NT2/D1 (cell line): ENCODE data around the gene BPNT1.
A peak's percentile ranks its signal among the peaks of the same experiment; 100 is the strongest.
"Not testable (repeated sequence)": the region's sequence is repeated elsewhere in the genome, so short reads cannot be mapped to it uniquely, and the experiment has no call there.

Experiments
- DNase-seq: peaks from one replicate; pipeline ENCODE4 v3.0.0-alpha.2; 2011; ENCODE audit warnings: low read depth, low spot score
- H3K27me3 ChIP-seq: 2 replicates; pipeline ENCODE4 v1.6.0; 2011; ENCODE audit warnings: mild to moderate bottlenecking; ENCODE audit not compliant: insufficient read length, insufficient read depth
- H3K36me3 ChIP-seq: 2 replicates; pipeline ENCODE4 v1.6.1; 2011; ENCODE audit warnings: mild to moderate bottlenecking, low read length, mixed read lengths; ENCODE audit not compliant: insufficient read depth, insufficient read length
- H3K4me1 ChIP-seq: 2 replicates; pipeline ENCODE4 v1.5.1; 2011; ENCODE audit not compliant: insufficient read depth, insufficient read length
- H3K4me3 ChIP-seq: 2 replicates; pipeline ENCODE4 v1.5.1; 2011; ENCODE audit warnings: low read depth; ENCODE audit not compliant: insufficient read length
- H3K9ac ChIP-seq: 2 replicates; pipeline ENCODE4 v1.6.0; 2011; ENCODE audit warnings: low read depth; ENCODE audit not compliant: insufficient read length
- H3K9me3 ChIP-seq: 2 replicates; pipeline ENCODE4 v1.5.1; 2011; ENCODE audit warnings: mild to moderate bottlenecking, low read length; ENCODE audit not compliant: insufficient read depth
- SUZ12 ChIP-seq: IDR thresholded peaks from 2 replicates; pipeline ENCODE4 v1.6.1; 2011; ENCODE audit not compliant: insufficient read length, insufficient read depth; ENCODE audit errors: extremely low read depth
- YY1 ChIP-seq: IDR thresholded peaks from 2 replicates; pipeline ENCODE4 v1.6.1; 2011; ENCODE audit not compliant: insufficient read length, insufficient read depth
- ZNF274 ChIP-seq: IDR thresholded peaks from 2 replicates; pipeline ENCODE4 v1.6.1; 2011; ENCODE audit warnings: mild to moderate bottlenecking, low read depth, low read length

BPNT1 gene

DNA sequence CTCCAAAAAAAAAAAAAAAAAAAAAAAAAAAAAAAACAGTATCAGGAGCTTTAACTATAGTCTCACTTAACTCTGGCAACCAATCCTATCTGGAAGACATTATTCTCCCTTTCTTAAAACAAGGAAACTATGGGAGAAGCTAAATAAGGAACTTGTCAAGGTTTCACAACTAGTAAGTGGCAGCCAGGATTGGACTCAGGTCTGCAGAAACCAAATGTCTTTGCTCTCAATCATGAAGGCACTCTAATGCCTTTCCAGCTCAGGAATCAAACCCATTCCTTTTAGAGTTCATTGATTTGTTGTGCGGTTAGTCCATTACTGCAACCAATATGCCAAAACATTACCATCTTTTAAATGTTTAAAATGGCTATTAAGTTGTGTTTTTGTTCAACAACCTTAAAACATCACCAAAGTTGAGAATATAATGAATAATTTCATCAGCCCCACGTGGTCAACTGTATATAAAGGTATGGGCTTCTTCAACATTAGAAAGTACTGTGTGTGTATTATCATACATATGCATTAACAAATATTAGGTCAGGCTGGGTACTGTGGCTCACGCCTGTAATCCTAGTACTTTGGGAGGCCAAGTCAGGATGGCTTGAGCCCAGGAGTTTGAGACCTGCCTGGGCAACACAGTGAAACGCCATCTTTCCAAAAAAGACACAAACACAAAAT, 44.8 kb downstream of the BPNT1 start:
- DNase-seq = no peak
- peak overlapping the region; percentile 98 for H3K9ac ChIP-seq
- TF ChIP-seq SUZ12 (no peak), ZNF274 (no peak), YY1 (no peak)

DNA sequence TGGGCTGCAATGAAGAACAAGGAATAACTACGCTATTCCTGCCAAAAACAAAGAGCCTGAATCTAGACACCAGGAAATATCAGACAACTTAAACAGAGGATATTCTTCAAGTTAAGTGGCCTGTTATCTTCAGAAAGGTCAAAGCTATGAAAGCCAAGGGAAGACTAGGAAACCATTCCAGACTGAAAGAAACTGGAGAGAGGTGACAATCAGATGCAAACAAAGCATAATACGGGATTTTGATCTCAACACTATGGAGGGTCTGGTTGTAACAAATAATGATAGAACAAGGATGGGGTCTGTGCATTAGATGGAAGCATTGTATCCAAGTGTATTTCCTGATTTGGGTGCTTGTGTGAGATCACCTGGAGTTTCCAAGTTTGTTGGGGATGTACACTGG, 45.9 kb downstream of the BPNT1 start:
- Histone ChIP-seq H3K36me3 (peaks cover 25% of the 10 kb centered on the region), H3K4me3 (no peak overlapping the region), H3K4me1 (no peaks in the 10 kb centered on the region), H3K9ac (no peak overlapping the region), H3K9me3 (no peaks in the 10 kb centered on the region), H3K27me3 (no peaks in the 10 kb centered on the region)
- no peak for TF ChIP-seq ZNF274
- no peak for TF ChIP-seq YY1
- no peak for DNase-seq

More for the DNA sequence above, 44.8 kb downstream of the BPNT1 start:
- no peaks in the 10 kb centered on the region for H3K27me3 ChIP-seq
- H3K9me3 ChIP-seq = no peaks in the 10 kb centered on the region
- H3K4me1 ChIP-seq = no peaks in the 10 kb centered on the region
- peak overlapping the region; percentile 100 for H3K4me3 ChIP-seq
- peaks cover 15% of the 10 kb centered on the region for H3K36me3 ChIP-seq

DNA sequence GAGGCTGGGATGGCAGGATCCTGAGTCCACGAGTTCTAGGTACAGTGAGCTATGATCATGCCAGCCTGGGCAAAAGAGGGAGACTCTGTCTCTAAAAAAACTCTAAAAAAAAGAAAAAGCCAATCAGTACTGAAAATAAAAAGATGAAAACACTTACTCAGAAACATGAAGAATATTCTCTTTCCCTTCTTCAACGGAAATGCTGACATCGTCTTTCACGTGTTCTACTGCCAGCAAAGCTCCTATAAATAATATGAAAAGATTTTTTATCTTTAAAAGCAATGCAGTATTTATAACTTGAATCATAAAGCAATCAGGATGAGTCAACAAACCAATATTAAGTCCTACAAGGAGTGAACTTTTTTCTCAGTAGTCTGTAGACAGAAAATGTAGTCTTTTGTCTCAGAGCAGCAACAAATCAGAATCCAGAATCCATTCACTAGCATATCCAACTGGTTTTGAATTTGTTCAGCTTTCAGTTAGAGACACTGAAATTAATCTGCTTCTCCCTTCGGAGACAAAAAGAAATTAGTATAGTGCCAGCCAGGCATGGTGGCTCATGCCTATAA, 49.5 kb downstream of the BPNT1 start:
- Histone ChIP-seq H3K9me3 (no peaks in the 10 kb centered on the region), H3K36me3 (peaks cover 34% of the 10 kb centered on the region), H3K4me1 (no peaks in the 10 kb centered on the region), H3K9ac (no peak overlapping the region), H3K27me3 (no peaks in the 10 kb centered on the region), H3K4me3 (no peak overlapping the region)
- no peak for TF ChIP-seq SUZ12
- no peak for TF ChIP-seq YY1
- TF ChIP-seq ZNF274 = no peak
- no peak for DNase-seq

DNA sequence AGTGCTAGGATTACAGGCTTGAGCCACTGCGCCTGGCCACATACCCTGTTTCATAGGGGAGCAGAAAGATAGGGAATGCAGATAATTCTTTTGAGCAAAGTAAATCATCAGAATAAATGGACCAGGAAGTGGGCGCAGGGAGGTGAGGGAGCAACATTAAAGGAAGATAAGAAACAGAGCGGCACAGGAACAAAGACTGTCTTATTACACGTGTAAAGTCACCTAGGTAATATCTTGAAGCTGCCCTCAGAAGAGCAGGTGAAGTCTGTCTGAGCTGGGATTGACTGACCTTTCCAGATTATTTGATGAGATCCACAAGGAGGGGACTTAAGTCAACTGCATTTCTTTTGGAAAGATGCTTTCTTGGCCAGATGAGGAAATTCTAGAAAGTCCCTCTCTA, 50.9 kb downstream of the BPNT1 start:
- Histone ChIP-seq H3K27me3 (no peaks in the 10 kb centered on the region), H3K9ac (no peak overlapping the region), H3K4me1 (no peaks in the 10 kb centered on the region), H3K36me3 (peaks cover 30% of the 10 kb centered on the region), H3K4me3 (no peak overlapping the region), H3K9me3 (no peaks in the 10 kb centered on the region)
- TF ChIP-seq YY1 (no peak), SUZ12 (no peak), ZNF274 (no peak)
- no peak for DNase-seq

DNA sequence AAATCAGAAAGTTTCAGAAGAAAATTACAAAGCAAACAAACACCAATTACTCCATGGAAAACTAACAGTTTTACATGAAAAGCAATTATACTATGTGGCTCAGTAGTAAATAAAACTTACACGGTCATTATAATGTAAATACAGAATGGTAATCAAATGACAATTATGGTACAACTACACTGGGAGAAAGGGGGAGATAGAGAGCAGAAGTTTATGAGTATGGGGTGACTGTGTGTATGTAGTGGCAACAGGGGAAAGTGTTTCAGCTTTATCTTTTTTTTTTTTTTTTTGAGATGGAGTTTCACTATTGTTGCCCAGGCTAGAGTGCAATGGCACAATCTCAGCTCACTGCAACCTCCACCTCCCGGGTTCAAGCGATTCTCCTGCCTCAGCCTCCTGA, 51.8 kb downstream of the BPNT1 start:
- DNase-seq = not testable (repeated sequence)
- peaks cover 34% of the 10 kb centered on the region for H3K36me3 ChIP-seq

DNA sequence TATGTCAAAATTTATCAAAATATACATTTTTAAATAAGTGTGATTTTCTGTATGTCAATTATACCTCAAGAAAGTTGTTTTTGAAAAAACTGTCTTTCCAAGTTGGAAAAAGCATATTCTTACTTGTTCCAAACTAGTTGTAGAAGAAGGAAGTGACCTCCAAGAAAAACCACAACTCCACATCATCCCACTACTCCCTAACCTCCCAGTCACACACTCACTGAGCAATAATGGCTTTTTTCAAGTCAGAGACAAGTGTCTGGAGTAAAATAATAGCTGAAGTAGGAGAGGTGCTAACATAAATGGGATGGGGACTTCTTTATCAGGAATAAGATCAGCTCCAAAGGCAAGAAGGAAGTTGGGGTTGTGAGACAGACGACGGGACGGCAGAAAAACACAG, 56.7 kb downstream of the BPNT1 start:
- no peak for TF ChIP-seq YY1
- TF ChIP-seq SUZ12 = no peak
- TF ChIP-seq ZNF274 = no peak
- Histone ChIP-seq H3K4me3 (no peak overlapping the region), H3K36me3 (peaks cover 46% of the 10 kb centered on the region)

More for the DNA sequence above, 51.8 kb downstream of the BPNT1 start:
- not testable (repeated sequence) for H3K4me3 ChIP-seq, H3K4me1 ChIP-seq, H3K9ac ChIP-seq, H3K9me3 ChIP-seq, H3K27me3 ChIP-seq

DNA sequence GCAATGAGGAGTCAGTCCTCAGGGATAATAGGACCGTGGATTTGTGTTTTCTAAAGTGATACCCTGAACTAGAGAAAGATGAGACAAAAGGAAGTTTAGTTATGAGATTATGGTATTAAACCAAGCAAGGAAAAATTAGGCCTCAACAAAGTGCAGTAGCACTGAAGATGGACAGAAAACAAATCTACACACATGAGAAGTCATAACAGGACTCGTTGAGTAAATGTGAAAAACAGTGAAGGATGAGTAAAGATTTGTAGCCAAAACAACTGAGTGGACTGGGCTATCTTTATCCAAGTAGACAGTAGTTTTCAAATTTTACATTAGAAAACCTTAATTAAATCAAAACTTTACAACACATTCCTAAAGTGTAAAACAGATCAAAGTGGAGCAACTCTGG, 58.3 kb downstream of the BPNT1 start:
- no peak for DNase-seq
- Histone ChIP-seq H3K9me3 (no peaks in the 10 kb centered on the region), H3K9ac (no peak overlapping the region), H3K36me3 (peaks cover 44% of the 10 kb centered on the region), H3K4me1 (no peaks in the 10 kb centered on the region), H3K27me3 (no peaks in the 10 kb centered on the region), H3K4me3 (no peak overlapping the region)
- TF ChIP-seq SUZ12 = no peak
- TF ChIP-seq ZNF274 = no peak
- no peak for TF ChIP-seq YY1

More for the DNA sequence above, 56.7 kb downstream of the BPNT1 start:
- Histone ChIP-seq H3K9me3 (no peaks in the 10 kb centered on the region), H3K27me3 (no peaks in the 10 kb centered on the region), H3K9ac (no peak overlapping the region), H3K4me1 (no peaks in the 10 kb centered on the region)
- DNase-seq = no peak
